ENCODE data around the gene MIS18A.

DNA sequence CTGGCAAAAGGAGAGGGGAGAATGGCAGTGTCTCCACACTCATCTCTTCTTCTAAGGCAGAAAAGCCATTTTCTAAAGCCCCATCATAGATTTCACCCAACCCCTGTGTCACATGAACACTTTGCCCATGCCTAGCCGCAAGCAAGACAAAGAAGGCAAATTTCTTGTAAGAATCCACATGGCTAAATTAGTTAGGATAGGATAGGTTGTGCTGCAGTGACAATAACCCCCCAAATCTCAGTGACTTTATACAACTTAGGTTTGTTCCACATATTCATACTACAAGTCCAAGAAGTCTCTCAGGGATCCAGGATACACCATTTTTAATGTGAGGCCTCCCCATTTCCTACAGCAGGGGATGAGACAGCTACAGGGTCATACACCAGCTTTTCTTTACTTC is 40.8 kb downstream of the MIS18A start:
- TF ChIP-seq NR2C2 (CRISPR knock-in tag; IDR thresholded peaks at IDR 0.05) (no peak), ATF1 (CRISPR knock-in tag; IDR thresholded peaks at IDR 0.05) (no peak), TCF7 (CRISPR knock-in tag; IDR thresholded peaks at IDR 0.05; ENCODE audit: low read depth) (no peak), NR1H2 (CRISPR knock-in tag; IDR thresholded peaks at IDR 0.05) (no peak)
- TF ChIP-seq, protein P1, sequence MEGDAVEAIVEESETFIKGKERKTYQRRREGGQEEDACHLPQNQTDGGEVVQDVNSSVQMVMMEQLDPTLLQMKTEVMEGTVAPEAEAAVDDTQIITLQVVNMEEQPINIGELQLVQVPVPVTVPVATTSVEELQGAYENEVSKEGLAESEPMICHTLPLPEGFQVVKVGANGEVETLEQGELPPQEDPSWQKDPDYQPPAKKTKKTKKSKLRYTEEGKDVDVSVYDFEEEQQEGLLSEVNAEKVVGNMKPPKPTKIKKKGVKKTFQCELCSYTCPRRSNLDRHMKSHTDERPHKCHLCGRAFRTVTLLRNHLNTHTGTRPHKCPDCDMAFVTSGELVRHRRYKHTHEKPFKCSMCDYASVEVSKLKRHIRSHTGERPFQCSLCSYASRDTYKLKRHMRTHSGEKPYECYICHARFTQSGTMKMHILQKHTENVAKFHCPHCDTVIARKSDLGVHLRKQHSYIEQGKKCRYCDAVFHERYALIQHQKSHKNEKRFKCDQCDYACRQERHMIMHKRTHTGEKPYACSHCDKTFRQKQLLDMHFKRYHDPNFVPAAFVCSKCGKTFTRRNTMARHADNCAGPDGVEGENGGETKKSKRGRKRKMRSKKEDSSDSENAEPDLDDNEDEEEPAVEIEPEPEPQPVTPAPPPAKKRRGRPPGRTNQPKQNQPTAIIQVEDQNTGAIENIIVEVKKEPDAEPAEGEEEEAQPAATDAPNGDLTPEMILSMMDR (IDR thresholded peaks at IDR 0.05) = no peak
- TF ChIP-seq, protein P2, sequence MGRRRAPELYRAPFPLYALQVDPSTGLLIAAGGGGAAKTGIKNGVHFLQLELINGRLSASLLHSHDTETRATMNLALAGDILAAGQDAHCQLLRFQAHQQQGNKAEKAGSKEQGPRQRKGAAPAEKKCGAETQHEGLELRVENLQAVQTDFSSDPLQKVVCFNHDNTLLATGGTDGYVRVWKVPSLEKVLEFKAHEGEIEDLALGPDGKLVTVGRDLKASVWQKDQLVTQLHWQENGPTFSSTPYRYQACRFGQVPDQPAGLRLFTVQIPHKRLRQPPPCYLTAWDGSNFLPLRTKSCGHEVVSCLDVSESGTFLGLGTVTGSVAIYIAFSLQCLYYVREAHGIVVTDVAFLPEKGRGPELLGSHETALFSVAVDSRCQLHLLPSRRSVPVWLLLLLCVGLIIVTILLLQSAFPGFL (CRISPR knock-in tag; IDR thresholded peaks at IDR 0.05; ENCODE audit: borderline replicate concordance) = no peak
- TF ChIP-seq, protein P3, sequence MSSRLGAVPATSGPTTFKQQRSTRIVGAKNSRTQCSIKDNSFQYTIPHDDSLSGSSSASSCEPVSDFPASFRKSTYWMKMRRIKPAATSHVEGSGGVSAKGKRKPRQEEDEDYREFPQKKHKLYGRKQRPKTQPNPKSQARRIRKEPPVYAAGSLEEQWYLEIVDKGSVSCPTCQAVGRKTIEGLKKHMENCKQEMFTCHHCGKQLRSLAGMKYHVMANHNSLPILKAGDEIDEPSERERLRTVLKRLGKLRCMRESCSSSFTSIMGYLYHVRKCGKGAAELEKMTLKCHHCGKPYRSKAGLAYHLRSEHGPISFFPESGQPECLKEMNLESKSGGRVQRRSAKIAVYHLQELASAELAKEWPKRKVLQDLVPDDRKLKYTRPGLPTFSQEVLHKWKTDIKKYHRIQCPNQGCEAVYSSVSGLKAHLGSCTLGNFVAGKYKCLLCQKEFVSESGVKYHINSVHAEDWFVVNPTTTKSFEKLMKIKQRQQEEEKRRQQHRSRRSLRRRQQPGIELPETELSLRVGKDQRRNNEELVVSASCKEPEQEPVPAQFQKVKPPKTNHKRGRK (CRISPR knock-in tag; IDR thresholded peaks at IDR 0.05; ENCODE audit: borderline replicate concordance) = no peak
- TF ChIP-seq, protein P4, sequence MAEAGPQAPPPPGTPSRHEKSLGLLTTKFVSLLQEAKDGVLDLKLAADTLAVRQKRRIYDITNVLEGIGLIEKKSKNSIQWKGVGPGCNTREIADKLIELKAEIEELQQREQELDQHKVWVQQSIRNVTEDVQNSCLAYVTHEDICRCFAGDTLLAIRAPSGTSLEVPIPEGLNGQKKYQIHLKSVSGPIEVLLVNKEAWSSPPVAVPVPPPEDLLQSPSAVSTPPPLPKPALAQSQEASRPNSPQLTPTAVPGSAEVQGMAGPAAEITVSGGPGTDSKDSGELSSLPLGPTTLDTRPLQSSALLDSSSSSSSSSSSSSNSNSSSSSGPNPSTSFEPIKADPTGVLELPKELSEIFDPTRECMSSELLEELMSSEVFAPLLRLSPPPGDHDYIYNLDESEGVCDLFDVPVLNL (CRISPR knock-in tag; IDR thresholded peaks at IDR 0.05; ENCODE audit: borderline replicate concordance, low read depth) = no peak

Measured in WTC11 (cell line).